HG03378 (cell line): Measurements from ENCODE around the gene PIP5K1C.
"Not testable (repeated sequence)": the region's sequence is repeated elsewhere in the genome, so short reads cannot be mapped to it uniquely, and the experiment has no call there.

ENCODE experiments used
- ATAC-seq: cut with Tn5 transposase; IDR thresholded peaks from one replicate; pipeline ENCODE4 v1.9.1; 2021; ENCODE audit warnings: mild to moderate bottlenecking, moderate library complexity; ENCODE audit not compliant: unreplicated experiment

Gene PIP5K1C

DNA sequence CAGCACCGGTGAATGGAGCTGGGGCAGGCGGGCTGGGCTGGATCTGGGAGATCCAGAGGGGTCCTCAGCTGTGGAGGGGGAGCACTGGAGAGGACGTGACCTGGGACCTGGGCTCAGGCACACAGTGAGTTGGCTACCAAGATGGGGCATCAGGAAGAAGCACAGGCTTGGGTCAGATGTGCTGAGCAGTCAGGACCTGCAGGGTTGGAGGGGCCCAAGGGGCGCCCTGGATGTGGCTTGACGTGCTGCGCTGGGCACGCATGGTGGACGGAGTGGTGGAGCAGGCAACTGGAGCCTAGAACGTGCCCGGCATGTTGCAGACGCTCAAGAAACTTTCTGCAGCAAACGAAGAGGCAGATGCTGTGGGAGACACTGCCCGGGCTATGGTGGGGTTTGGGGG, 20.7 kb downstream of the PIP5K1C start:
- no peak for ATAC-seq

DNA sequence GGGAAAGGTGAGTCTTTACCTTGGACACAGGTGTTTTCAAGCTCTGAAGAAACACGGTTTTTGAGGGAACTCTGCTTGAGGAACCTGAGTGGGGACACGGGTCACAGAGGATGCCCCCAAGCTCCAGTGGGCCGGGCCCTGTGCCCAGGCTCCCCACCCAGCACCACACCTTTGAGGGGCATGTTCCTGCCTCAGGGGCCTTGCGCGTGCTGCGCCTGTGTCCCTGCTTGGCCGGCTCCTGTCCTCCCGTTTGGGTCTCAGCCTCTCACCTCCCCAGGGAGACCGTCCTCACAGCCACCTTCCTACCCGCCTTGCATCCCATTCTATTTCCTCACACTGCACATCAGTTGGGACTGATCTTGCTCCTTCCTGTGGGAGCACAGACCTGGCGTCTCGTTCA, 21.1 kb downstream of the PIP5K1C start:
- ATAC-seq: no peak

DNA sequence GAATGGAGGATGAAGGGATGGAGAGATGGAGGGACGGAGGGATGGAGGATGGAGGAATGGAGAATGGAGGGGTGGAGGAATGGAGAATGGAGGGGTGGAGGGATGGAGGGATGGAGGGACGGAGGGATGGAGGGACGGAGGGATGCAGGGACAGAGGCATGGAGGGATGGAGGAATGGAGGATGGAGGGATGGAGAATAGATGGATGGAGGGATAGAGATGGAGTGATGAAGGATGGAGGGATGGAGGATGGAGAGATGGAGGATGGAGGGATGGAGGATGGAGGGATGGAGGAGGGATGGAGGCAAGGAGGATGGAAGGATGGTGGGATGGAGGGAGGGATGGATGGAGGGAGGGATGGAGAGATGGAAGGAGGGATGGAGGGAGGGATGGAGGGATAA, 22.1 kb downstream of the PIP5K1C start:
- no peak for ATAC-seq

DNA sequence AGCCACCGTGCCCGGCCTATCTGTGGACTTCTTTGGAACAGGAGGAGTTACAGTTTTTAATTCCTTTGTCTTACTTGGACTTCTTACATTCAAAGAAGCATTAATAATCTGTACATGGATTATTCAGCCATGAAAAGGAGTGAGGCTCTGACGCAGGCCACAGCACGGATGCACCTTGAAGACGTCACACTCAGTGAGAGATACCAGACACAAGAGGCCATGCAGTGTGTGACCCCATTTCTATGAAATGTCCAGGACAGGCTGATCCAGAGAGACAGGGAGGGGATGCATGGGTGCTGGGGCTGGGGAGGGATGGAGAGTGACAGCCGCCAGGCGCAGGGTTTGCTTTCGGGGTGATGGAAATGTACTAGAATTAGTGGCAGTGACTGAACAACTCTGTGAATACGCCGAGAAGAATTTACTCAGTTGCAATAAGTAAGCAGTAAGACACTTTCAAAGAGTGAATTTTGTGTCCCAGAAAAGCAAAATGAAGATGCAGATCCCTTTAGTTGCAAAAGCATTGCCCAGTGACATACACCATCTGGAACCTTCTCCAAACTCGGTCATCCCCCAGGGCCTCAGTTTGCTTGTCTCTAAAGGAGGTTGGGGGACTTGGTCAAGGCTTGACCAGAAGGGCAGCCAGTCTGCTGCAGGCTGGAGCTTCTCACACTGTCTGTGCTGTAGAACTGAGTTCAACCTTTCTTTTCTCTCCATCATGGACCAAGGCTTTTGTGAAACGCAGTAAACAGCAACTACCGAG, 25.3 kb downstream of the PIP5K1C start:
- ATAC-seq: no peak

DNA sequence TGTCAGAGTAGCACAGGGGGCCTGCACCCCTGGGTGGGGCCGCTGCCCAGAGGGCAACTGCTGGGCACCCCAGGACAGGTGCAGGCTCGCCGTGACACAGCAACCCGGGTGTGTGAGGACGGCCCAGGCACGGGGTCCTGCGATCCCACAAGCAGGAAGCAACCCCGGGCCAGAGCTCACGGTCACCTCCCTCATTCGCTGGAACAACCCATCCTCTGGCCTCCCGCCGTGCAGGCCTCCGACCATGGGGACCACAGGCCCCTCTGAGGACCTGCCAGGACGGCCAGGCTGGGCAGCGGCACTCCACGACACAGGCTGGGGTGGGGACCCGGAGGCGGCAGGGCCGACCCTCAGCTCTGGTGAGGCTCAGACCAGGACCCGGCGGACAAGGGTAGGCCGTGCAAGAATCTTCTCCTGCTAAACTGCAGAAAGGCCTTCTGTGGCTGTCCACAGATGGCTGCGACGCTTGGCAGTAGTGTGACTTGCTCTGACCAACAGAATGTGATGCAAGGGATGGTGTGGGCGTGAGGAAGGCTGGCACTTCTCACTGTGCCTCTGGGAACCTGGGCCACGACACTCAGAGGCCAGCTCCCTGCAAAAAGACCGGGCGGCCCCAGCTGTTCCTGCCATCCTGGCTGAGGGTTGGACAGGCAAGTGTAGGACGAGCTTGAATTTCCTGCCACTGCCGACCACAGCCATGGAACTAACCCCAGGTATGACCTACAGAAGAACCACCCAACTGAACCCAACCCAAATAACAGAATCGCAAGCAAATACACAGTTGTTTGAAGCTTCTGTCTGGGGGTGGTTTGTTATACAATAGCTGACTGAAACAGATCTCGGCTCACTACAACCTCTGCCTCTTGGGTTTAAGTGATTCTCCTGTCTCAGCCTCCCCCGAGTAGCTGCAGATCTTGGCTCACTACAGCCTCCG, 26.5 kb downstream of the PIP5K1C start:
- no peak for ATAC-seq

DNA sequence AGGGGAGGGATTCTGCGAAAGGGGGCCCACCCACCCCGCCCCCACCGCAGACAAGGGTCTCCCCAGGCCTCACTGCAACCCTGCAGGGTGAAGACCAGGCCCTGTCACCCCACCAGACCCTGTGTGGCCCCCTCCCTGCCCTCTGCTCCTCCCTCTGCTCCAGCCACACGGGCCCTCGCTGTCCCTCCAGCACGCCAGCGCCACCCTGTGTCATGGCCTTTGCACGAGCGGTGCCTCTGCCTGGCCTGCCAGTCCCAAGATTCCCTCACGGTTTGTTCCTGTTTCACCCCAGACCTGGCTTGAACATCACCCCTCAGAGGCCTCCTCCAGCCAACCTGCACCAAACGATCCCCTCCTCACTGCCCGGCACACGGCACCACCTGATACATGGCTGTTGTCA, 27.3 kb downstream of the PIP5K1C start:
- ATAC-seq: no peak

DNA sequence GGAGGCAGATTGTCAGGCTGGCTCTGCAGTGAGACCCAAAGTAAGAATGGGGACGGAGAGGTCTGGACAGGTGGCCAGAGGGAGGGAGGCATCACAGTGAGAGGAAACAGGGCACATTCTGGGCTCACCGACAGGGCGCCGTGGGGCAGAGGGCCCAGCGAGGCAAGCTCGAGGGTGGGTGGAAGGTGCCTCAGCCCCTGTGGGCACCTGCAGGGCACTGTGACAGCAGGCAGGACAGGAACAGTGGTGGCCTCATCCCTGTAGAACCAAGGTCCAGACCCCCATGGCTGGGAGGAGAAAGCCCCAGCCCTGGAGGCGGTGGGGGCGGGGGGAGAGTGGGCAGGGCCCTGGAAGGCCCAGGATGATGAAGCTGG, 27.7 kb downstream of the PIP5K1C start:
- no peak for ATAC-seq

DNA sequence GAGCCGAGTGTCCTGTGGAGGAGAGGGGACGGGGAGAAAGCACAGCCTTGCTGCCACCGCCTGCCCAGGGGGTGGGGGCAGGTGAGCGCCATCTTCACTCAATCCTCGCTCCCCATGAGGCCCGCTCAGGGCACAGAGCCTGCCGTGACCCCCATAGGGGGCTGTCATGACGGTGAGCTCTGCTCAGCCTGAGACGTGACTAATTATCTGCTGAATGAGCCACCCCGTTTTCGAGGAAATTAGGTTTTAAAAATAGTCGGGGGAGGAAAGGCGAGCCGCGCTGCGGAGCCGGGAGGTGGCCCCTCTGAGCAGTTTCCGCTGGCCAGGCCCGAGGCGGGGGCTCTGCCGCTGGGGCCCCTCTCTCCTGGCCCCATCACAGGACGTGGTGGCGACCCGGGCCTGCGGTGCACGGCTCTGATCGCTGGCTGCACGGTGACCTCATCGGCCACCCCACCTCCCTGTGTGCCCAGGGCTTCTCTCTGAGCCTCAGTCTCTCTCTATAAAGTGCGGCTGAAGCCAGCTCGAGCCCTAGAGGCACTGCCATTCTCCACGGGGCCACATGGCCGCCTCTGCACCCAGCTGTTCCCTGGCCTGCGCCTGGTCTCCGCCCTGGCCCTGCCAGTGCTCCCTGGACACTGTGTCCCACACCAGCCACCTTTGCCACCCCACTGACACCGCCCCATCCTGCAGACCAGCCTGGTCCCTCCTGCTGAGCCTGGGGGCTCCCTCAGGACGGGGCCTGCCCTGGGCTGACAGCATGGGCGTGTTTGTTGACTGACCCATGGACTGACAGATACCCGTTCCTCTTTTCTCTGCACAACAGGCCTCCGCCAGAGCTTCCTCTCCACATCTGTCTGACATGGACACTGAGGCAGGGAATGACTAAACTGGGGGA, 28.3 kb downstream of the PIP5K1C start:
- no peak for ATAC-seq

DNA sequence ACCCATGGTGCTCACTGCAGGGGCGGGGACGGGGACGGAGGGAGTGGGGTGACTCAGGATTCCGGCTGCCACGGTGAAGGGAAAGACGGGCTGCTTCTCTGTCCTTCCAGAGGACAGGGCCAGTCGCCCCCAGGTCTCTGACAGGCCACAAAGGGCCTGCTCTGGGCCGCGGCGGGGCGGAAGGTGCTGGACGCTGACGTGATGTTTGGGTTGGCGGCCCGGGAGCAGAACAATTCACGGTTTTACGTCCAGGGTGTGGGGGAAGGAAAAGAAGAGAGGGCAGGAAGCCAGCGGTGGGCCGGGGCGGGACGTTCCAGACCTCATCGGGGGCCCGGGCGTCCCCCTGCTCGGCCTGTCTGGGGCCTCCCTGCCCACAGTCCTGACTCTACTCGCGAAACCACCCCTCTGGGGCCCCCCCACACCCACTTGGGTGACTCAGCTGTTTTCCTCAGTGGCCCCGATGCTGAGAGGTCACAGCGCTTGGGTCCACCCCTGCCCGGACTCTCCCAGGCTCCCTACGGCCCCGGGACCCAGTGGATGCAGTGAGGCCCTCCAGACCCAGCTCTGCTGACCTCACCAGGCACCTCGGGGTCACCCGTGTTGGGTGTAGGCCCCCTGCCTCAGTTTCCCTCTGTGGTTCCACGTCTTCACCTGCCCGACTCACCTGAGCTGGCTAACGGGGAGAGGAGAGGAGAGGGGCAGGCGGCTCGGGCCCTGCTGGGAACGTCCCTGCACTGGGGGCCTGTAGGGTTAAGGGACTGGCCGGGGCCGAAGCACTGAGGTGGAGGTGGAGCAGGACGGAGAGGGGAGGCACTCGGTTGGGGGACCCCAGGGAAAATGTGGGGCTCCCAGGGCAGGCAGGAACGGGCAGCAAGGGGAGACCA, 29.2 kb downstream of the PIP5K1C start:
- no peak for ATAC-seq

DNA sequence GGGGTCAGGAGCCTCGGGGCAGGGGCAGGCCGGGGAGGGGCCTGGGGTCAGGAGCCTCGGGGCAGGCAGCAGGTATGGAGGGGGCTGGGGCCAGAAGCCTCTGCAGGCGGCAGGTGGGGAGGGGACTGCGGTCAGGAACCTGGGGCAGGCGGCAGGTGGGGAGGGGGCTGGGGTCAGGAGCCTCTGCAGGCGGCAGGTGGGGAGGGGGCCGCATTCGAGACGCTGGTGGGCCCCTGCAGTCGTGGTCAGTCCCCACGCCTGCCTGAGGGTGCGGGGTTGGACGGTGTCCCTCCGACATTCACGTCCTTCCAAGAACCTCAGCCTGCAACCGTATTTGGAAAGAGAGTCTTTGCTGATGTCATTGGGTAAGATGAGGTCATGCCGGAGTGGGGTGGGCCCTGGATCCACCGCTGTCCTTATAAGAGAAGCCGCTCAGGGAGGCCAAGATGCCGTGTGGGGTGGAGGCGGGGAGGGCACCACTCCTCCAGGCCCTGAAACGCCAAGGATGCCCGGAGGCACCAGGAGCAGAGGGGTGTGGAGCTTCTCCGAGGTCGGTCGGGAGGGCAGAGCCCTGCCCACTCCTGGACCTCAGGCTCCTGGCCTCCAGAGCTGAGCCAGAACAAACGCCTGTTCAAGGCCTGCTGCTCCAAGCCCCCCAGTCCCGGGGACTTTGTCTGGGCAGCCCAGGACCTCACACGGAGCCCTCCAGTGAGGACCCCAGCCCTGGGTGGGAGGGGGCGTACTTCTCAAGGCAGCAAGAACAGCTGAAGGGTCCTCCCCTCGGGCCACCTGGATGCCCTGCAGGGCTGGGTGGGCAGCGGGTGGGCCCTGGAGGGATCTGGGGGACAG, 30.1 kb downstream of the PIP5K1C start:
- ATAC-seq: no peak

DNA sequence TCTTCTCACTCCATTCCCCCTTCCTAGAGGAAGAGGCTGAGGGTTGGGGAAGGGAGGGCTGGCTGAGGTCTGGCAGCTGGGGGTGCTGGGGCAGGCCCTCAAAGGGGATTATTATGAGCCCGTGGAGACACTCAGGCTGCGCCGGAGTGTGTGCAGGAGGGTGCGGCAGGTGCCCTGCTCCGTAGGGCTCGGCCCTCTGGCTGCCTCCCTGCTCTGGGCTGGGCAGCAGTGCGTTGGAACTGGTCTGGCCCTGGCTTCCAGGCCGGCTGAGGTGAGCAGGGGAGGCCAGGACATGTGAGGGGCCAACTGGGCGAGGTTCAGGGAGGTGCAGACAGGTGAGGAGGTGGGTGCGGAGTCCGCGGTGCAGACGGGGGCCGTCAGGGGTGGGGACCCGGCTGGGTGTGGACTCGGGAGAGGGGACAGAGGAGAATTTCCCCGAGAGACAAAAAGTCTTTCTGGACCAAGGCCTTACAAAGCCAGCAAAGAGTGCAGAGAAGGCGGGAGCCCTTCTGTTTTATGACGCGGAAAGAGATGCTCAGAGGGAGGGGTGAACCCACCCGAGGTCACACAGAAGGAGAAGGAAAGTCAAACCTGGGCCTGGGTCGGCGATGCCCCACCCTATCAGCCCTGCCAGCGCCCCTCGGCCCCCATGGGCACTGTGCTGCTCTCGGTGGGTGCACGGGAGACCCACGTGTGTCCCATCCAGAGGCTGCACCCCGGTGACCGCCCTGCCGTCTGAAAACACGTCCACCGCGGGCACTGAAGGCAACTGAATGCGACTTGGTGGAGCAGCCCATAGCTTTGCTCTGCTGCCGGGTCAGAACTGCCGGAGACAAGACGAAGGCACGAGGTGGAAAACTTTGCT, 31.0 kb downstream of the PIP5K1C start:
- ATAC-seq: no peak

DNA sequence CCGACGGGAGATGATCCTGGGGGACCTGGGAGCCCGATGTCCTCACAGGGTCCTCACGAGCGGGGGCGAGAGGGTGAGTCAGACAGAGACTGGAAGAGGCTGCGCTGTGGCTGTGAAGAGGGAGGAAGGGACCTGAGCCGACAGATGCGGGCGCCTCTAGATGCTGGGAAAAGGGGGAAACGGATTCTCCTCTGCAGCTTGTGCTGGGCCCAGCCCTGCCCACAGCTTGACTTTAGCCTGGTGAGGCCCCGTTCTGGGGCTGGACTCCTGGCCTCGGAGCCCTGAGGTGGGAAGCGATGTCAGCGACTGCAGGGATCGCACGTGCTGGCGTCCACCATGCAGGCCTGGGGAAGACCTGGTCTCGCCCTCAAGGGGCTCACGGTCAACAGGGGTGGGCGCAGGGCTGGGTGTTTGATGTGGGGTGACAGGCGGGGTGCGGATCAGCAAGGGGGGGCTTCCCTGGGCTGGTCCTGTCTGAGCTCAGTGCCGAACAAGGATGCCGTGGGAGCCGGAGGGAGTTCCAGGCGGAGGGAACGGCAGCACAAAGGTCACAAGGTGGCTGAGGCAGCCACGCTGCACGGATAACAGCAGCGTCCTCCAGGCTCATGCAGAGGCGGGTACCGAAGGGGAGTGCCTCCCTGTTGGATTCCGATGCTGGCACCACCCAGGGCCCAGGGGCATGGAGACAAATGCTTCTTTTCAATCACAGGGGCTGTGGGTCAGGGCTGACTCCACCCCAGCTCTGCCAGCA, 31.8 kb downstream of the PIP5K1C start:
- ATAC-seq: no peak

DNA sequence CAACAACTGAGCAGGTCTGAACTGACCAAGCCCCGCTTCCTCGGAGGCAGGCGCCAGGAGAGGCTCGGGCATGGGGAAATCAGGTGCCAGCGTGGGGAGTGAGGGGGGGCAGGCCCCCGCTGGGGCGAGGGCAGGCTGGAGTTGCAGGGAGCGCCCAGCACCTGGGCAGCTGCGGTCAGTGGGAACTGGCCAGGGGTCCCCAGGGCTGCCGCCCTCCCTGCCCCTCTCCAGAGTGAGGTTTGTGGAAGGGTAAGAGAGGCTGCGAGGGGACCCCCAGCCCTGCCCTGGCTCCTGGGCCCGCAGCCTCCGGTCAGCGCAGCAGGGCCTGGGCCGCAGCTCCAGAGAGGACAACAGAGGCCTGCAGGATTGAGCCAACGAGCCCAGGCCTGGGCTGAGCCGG, 32.5 kb downstream of the PIP5K1C start:
- no peak for ATAC-seq

DNA sequence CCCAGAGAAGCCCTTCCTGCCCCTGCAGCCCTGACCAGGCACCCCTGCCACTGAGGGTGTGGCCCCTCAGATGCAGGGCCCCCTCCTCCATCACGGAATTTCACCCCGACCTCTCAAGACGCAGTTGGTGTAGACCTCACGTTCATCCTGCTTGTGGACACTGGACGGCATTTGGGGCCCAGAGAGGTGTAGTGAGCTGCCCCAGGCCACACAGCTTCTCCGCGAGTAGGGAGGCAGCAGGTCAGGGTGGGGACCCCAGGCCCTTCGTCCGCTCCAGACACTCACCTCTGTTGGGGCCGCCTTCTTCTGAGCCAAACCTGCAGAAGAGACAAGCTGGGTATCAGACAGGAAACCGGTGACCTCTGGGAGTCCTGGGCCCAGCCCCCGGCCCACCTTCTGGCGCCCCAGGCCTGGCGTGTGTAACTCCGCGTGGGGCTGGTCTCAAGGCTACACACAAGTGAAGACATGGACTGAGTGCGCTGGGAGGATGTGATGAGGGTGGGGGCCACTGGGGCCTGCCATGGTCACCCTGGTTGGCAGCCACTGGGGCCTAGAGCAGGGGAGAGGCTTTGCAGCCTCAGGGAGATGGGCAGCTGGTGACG, 33.1 kb downstream of the PIP5K1C start:
- ATAC-seq: no peak

DNA sequence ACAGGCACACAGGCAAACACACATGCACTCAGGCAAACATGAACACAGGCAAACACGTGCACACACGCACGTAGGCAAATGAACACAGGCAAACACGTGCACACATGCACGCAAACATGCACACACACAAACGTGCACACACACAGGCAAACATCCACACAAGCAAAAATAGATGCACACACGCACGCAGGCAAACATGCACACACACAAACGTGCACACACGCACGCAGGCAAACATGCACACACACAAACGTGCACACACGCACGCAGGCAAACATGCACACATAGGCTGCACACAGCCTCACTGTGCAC, 33.8 kb downstream of the PIP5K1C start:
- not testable (repeated sequence) for ATAC-seq

DNA sequence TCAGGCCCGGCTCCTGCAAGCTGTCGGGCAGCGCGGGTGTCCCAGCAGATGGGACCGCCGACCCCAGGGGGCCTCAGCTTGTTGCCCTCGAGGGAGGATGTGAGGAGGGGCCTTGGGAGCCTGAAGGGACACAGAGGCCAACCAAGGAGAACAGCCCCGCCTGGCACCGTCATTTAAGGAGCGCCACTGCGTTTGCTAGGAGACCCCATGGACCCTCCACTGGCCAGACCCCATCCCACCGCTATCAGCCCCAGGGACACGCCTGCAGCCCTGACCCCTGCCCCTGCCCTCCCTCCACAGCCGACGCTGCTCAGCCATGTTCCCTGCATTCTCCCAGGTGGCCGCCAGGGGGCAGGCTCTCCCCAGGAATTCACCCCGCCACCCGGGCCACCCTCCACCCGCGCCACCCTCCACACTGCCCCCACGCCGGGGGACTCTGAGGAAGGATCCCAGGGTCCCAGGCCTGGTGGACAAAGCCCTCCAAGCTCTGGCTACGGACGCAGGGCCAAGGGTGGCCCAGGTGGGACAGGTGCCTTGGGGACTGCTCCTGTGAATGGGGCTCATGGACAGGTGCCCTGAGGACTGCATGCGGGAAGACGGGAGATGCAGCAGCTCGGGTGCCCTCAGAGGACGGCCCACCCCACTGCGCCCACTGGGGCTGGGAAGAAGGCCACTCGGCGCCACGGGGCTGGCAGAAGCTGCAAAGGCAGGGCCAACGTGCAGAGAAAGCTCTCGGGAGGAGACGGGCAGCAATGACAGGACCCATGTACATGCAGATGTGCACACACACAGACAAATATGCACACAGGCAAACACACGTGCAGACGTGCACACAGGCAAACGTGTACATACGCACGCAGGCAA, 34.4 kb downstream of the PIP5K1C start:
- ATAC-seq: no peak
